Neuronal stem cell (in vitro differentiated cells): ENCODE results near the gene DALRD3.
A peak's percentile ranks its signal among the peaks of the same experiment; 100 is the strongest.

Experiments used
- DNase-seq: peaks from one replicate; pipeline ENCODE4 v3.0.0-alpha.2; 2013; ENCODE audit warnings: low spot score
- H2AFZ ChIP-seq: one replicate; pipeline ENCODE4 v1.6.1; 2013; ENCODE audit warnings: mild to moderate bottlenecking, low read length, inconsistent platforms
- H2AK5ac ChIP-seq: 2 replicates; pipeline ENCODE4 v1.6.1; 2013; ENCODE audit warnings: low read depth, mild to moderate bottlenecking, inconsistent platforms, low read length, moderate library complexity, mixed read lengths
- H2BK120ac ChIP-seq: 2 replicates; pipeline ENCODE4 v1.6.1; 2013; ENCODE audit warnings: low read depth, mild to moderate bottlenecking, inconsistent platforms, low read length, moderate library complexity, mixed read lengths
- H2BK12ac ChIP-seq: one replicate; pipeline ENCODE4 v1.6.1; 2013; ENCODE audit warnings: low read length, inconsistent platforms
- H2BK15ac ChIP-seq: 2 replicates; pipeline ENCODE4 v1.6.1; 2013; ENCODE audit warnings: mild to moderate bottlenecking, low read length, inconsistent platforms, mixed read lengths
- H2BK5ac ChIP-seq: one replicate; pipeline ENCODE4 v1.6.1; 2013; ENCODE audit warnings: inconsistent platforms, mild to moderate bottlenecking, low read length, moderate library complexity
- H3K14ac ChIP-seq: one replicate; pipeline ENCODE4 v1.6.1; 2013; ENCODE audit warnings: low read length, inconsistent platforms
- H3K18ac ChIP-seq: 2 replicates; pipeline ENCODE4 v1.6.1; 2013; ENCODE audit warnings: low read length, inconsistent platforms
- H3K23ac ChIP-seq: 2 replicates; pipeline ENCODE4 v1.6.1; 2013; ENCODE audit warnings: low read depth, mild to moderate bottlenecking, mixed read lengths, low read length, inconsistent platforms; ENCODE audit not compliant: poor library complexity
- H3K27ac ChIP-seq: replicated peaks from 3 replicates; pipeline ENCODE4 v1.5.1; 2013; ENCODE audit warnings: low read length, inconsistent platforms
- H3K27me3 ChIP-seq, 3 experiments: 2 replicates each; pipeline ENCODE4 v1.6.1; 2013; ENCODE audit warnings: low read length in 3 of 3, mild to moderate bottlenecking in 2 of 3, inconsistent platforms in 1 of 3, low read depth in 1 of 3, mixed read lengths in 1 of 3, moderate library complexity in 1 of 3; ENCODE audit not compliant: control insufficient read depth in 3 of 3, insufficient read depth in 3 of 3
- H3K36me3 ChIP-seq, 2 donors: replicated peaks in 1 of 2; 2 replicates each; pipeline ENCODE4 v1.6.1; 2013; ENCODE audit warnings: low read length in 2 of 2; ENCODE audit not compliant: control insufficient read depth in 2 of 2, insufficient read depth in 2 of 2
- H3K4ac ChIP-seq: 2 replicates; pipeline ENCODE4 v1.6.1; 2013; ENCODE audit warnings: inconsistent platforms, mild to moderate bottlenecking, low read length, moderate library complexity
- H3K4me1 ChIP-seq, 2 donors: 1 replicate in 1 of 2; 2 replicates in 1 of 2; pipeline ENCODE4 v1.6.1; 2013; ENCODE audit warnings: low read length in 2 of 2, low read depth in 1 of 2; ENCODE audit not compliant: control insufficient read depth in 2 of 2, insufficient read depth in 1 of 2
- H3K4me2 ChIP-seq: one replicate; pipeline ENCODE4 v1.6.1; 2013; ENCODE audit warnings: mild to moderate bottlenecking, low read length, inconsistent platforms; ENCODE audit not compliant: insufficient read depth, poor library complexity, severe bottlenecking
- H3K4me3 ChIP-seq, 2 donors: 2 replicates each; pipeline ENCODE4 v1.5.1; 2013; ENCODE audit warnings: low read length in 2 of 2, mild to moderate bottlenecking in 2 of 2, inconsistent platforms in 1 of 2, moderate library complexity in 1 of 2
- H3K79me1 ChIP-seq: one replicate; pipeline ENCODE4 v1.6.1; 2013; ENCODE audit warnings: low read depth, mild to moderate bottlenecking, inconsistent platforms, low read length, moderate library complexity
- H3K9ac ChIP-seq: one replicate; pipeline ENCODE4 v1.6.1; 2013; ENCODE audit warnings: mild to moderate bottlenecking, low read depth, low read length, inconsistent platforms; ENCODE audit not compliant: poor library complexity
- H3K9me3 ChIP-seq, 2 donors: replicated peaks in 1 of 2; 2 replicates each; pipeline versions ENCODE3 to v1.6.1; 2013; ENCODE audit warnings: low read length in 2 of 2, mild to moderate bottlenecking in 2 of 2, inconsistent platforms in 1 of 2, low read depth in 1 of 2, mixed read lengths in 1 of 2, moderate library complexity in 1 of 2; ENCODE audit not compliant: control insufficient read depth in 2 of 2, insufficient read depth in 1 of 2
- H4K8ac ChIP-seq: one replicate; pipeline ENCODE4 v1.6.1; 2013; ENCODE audit warnings: low read depth, mild to moderate bottlenecking, inconsistent platforms, low read length, moderate library complexity
- H4K91ac ChIP-seq: one replicate; pipeline ENCODE4 v1.6.1; 2013; ENCODE audit warnings: low read length, low read depth, mild to moderate bottlenecking, inconsistent platforms; ENCODE audit not compliant: poor library complexity
- WGBS, 2 donors: extraction: QIAGEN DNeasy Blood & Tissue Kit; methylation state at CpG; one replicate each; pipeline ENCODE4 v1.1.7; 2013; ENCODE audit warnings: missing lambda C conversion rate in 2 of 2, mixed read lengths in 1 of 2; ENCODE audit not compliant: insufficient read length in 2 of 2, insufficient replicate concordance in 1 of 2; ENCODE audit errors: extremely low coverage in 2 of 2; 5-methylcytosine and 5-hydroxymethylcytosine counted together

Gene DALRD3

DNA sequence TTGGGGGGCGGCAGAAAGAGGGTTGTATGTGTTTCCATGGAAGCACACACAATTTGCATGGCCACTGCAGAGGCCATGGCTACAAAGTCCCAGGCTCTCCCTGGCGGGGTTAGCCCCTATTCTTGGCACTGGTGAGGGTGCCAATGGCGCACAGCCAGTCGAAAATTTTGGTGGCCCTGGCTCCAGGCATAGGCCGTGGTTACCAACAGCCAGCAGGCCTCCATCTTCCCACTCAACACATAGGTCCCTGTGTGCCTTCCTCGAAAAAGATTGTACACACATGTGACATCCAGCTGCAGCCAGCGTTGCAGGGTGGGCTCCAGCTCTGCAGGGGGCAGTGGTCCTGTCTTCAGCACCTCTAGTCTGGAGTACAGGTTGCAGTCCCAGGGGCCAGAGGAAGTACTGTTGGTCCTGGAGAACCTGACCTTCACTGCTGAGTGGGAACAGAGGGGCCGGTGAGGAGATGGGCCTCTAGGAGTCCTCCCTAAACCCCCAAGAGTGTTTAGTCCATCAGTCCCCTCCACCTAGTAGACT lies 21.2 kb downstream of the DALRD3 start:
- Histone ChIP-seq H3K27me3 (no peaks in the 10 kb centered on the region), H3K27ac (no peak overlapping the region)
- WGBS, 2 donors: no CpG with 5 or more reads among the region's 8 CpGs

DNA sequence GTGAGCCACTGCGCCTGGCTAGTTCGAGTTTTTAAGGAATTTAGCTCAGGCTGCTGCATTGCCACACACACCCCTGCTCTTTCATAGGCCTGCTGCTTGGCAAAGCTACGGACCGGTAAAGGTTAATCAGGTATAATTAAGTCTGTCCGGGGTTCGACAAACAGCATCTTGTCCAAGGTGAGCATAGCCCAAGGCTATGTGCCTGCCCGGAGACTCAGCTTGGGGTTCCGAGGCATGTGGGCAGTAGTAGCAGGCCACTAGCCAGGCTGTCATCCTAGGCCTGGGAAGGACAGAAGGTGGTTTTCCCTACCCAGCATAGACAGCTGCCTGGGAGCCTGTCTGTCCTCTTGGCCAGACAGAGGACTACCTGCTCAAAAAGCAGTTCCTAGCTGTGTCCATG lies 21.7 kb downstream of the DALRD3 start:
- H3K79me1 ChIP-seq: peaks cover 1% of the 10 kb centered on the region
- H3K27me3 ChIP-seq: no peaks in the 10 kb centered on the region
- no peak overlapping the region for H4K8ac ChIP-seq
- peak overlapping the region; percentile 3 for H2BK5ac ChIP-seq
- no peaks in the 10 kb centered on the region for H3K9me3 ChIP-seq
- peaks cover 2 to 26% of the 10 kb centered on the region in 2 donors for H3K36me3 ChIP-seq
- H4K91ac ChIP-seq: no peak overlapping the region
- H2BK120ac ChIP-seq: no peak overlapping the region
- no peak overlapping the region for H3K14ac ChIP-seq
- no peak overlapping the region for H2BK15ac ChIP-seq
- peaks cover 21 to 29% of the 10 kb centered on the region in 2 donors for H3K4me1 ChIP-seq
- H3K18ac ChIP-seq: no peak overlapping the region
- H3K9ac ChIP-seq: no peak overlapping the region
- H2AK5ac ChIP-seq: no peak overlapping the region
- DNase-seq: no peak
- H3K4ac ChIP-seq: no peak overlapping the region
- no CpG with 5 or more reads among the region's 8 CpGs for WGBS, 2 donors
- H2BK12ac ChIP-seq: no peak overlapping the region
- no peak overlapping the region for H3K4me2 ChIP-seq
- no peak overlapping the region for H2AFZ ChIP-seq
- no peak overlapping the region for H3K4me3 ChIP-seq
- no peak overlapping the region for H3K23ac ChIP-seq
- no peak overlapping the region for H3K27ac ChIP-seq

More for the DNA sequence above, 21.2 kb downstream of the DALRD3 start:
- Histone ChIP-seq H3K4me3 (no peak overlapping the region), H2BK120ac (no peak overlapping the region), H4K91ac (no peak overlapping the region), H3K9me3 (no peaks in the 10 kb centered on the region), H4K8ac (no peak overlapping the region), H3K14ac (no peak overlapping the region), H2AFZ (no peak overlapping the region), H3K9ac (no peak overlapping the region), H3K4me1 (peaks cover 20 to 27% of the 10 kb centered on the region in 2 donors), H3K79me1 (no peaks in the 10 kb centered on the region), H2AK5ac (no peak overlapping the region), H2BK12ac (no peak overlapping the region), H2BK5ac (peak overlapping the region; percentile 3), H3K4me2 (no peak overlapping the region), H3K18ac (peak overlapping the region; percentile 25), H2BK15ac (no peak overlapping the region), H3K36me3 (peaks cover 2 to 22% of the 10 kb centered on the region in 2 donors), H3K4ac (no peak overlapping the region), H3K23ac (peak overlapping the region; percentile 29)
- no peak for DNase-seq

DNA sequence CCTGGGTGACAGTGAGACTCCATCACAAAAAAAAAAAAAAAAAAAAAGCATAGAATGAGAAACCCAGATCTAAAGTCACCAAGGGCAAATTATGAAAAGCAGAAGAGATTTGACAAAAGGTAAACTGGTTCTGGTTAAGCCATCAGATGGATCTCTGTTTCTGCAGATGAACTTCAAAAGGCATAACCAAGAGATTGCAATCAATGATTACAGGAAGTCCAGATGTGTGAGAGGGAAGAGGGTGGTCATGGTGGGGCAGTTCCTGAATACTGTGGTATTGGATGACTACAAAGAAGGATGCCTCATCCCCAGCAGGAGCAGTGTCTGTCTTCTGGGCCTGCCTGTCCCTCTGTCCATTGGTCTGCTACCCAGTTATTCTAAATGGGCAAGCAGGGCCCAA lies 24.5 kb downstream of the DALRD3 start:
- H3K14ac ChIP-seq: no peak overlapping the region
- peaks cover 24 to 41% of the 10 kb centered on the region in 2 donors for H3K4me1 ChIP-seq
- no peak overlapping the region for H2BK15ac ChIP-seq
- no peak overlapping the region for H2AFZ ChIP-seq
- no peak overlapping the region for H3K18ac ChIP-seq
- H3K23ac ChIP-seq: no peak overlapping the region
- no peaks in the 10 kb centered on the region for H3K9me3 ChIP-seq
- no peak overlapping the region for H3K9ac ChIP-seq
- H2AK5ac ChIP-seq: no peak overlapping the region
- no peak overlapping the region for H2BK120ac ChIP-seq
- no peak overlapping the region for H2BK5ac ChIP-seq
- no peak overlapping the region for H3K4ac ChIP-seq
- H3K27me3 ChIP-seq: no peaks in the 10 kb centered on the region
- no peak overlapping the region for H3K4me3 ChIP-seq
- H3K4me2 ChIP-seq: no peak overlapping the region
- H4K91ac ChIP-seq: no peak overlapping the region
- H4K8ac ChIP-seq: no peak overlapping the region
- no peak overlapping the region for H3K27ac ChIP-seq
- no peak for DNase-seq
- peaks cover 2 to 28% of the 10 kb centered on the region in 2 donors for H3K36me3 ChIP-seq
- H3K79me1 ChIP-seq: peaks cover 10% of the 10 kb centered on the region
- H2BK12ac ChIP-seq: no peak overlapping the region

DNA sequence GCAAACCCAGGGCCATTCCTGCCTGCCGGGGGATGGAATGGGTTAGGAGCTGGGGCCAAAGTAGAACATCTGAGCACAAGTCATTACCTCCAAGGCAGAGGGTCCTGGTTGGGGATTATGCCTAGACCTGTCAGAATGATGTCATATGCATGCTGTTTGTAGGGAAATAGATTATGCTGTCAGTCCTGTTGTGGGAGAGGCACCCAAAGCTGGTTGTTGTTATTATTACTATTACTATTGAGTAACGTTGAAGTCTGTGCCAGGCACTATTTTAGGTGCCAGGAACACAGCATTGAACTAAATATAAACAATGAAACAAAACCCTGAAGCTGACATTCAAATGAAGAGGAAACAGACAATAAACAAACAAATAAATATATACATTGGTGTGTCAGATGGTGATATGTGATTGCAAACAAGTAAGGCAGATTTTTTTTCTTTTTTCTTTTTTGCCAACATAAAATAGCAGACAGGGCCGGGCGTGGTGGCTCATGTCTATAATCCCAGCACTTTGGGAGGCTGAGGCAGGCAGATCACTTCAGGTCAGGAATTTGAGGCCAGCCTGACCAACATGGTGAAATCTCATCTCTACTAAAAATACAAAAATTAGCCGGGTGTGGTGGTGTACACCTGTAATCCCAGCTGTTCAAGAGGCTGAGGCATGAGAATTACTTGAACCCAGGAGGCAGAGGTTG lies 26.4 kb downstream of the DALRD3 start:
- Histone ChIP-seq H2BK15ac (no peak overlapping the region), H3K79me1 (peaks cover 10% of the 10 kb centered on the region)

More for the DNA sequence above, 26.4 kb downstream of the DALRD3 start:
- Histone ChIP-seq H3K9me3 (no peaks in the 10 kb centered on the region), H3K4me3 (no peak overlapping the region), H3K14ac (no peak overlapping the region), H2BK120ac (no peak overlapping the region), H3K9ac (peak overlapping the region; percentile 55), H2BK5ac (no peak overlapping the region), H3K18ac (no peak overlapping the region), H4K91ac (no peak overlapping the region), H3K4me2 (peak overlapping the region; percentile 19), H4K8ac (no peak overlapping the region), H3K4ac (no peak overlapping the region), H3K23ac (no peak overlapping the region), H3K27ac (no peak overlapping the region), H3K36me3 (peaks cover 2 to 26% of the 10 kb centered on the region in 2 donors), H2AK5ac (peak overlapping the region; percentile 10), H3K4me1 (peaks cover 13 to 23% of the 10 kb centered on the region in 2 donors), H2BK12ac (no peak overlapping the region), H3K27me3 (no peaks in the 10 kb centered on the region), H2AFZ (no peak overlapping the region)
- WGBS, 2 donors: no CpG with 5 or more reads among the region's 5 CpGs
- DNase-seq: no peak
